Activated T-cell treated with anti-CD3 and anti-CD28 coated beads for 4 hours (primary cell): Measurements from ENCODE around the gene BTNL3.
"Not testable (repeated sequence)": the region's sequence is repeated elsewhere in the genome, so short reads cannot be mapped to it uniquely, and the experiment has no call there.

ENCODE experiments used
- DNase-seq: peaks from one replicate; pipeline ENCODE4 v3.0.0-alpha.2; 2020

Gene BTNL3, protein sequence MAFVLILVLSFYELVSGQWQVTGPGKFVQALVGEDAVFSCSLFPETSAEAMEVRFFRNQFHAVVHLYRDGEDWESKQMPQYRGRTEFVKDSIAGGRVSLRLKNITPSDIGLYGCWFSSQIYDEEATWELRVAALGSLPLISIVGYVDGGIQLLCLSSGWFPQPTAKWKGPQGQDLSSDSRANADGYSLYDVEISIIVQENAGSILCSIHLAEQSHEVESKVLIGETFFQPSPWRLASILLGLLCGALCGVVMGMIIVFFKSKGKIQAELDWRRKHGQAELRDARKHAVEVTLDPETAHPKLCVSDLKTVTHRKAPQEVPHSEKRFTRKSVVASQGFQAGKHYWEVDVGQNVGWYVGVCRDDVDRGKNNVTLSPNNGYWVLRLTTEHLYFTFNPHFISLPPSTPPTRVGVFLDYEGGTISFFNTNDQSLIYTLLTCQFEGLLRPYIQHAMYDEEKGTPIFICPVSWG

DNA sequence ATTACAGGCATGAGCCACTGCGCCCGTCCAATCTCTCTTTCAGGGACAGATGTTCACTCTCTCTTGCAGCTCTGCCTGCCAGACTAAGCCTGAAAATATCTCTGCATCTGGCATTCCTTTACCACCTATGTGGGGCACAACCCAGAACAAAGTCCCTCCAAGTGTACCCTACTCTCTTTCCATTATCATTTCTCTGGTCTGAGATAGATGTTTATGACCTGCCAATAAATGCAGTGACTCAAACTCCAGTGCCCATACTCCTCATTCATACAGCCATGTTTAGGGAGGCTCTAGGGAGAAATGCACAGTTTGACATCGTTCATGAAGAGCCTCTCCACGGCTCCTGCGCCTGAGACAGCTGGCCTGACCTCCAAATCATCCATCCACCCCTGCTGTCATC, at the start of gene BTNL3:
Gene BTNL3 (plus strand): TSS at position 255 of the 400 bp plus-strand sequence. CDS start 183 bp downstream, outside the sequence.
- DNase-seq, result no peak

DNA sequence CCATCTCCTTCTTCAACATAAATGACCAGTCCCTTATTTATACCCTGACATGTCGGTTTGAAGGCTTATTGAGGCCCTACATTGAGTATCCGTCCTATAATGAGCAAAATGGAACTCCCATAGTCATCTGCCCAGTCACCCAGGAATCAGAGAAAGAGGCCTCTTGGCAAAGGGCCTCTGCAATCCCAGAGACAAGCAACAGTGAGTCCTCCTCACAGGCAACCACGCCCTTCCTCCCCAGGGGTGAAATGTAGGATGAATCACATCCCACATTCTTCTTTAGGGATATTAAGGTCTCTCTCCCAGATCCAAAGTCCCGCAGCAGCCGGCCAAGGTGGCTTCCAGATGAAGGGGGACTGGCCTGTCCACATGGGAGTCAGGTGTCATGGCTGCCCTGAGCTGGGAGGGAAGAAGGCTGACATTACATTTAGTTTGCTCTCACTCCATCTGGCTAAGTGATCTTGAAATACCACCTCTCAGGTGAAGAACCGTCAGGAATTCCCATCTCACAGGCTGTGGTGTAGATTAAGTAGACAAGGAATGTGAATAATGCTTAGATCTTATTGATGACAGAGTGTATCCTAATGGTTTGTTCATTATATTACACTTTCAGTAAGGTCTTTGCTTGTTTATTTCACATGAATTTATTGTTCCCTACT, 38.2 kb upstream of the BTNL3 start:
- DNase-seq, result no peak

GRCh38 chr5:180959661-180960060, 29.0 kb upstream of the BTNL3 start:
- DNase-seq, result no peak

DNA sequence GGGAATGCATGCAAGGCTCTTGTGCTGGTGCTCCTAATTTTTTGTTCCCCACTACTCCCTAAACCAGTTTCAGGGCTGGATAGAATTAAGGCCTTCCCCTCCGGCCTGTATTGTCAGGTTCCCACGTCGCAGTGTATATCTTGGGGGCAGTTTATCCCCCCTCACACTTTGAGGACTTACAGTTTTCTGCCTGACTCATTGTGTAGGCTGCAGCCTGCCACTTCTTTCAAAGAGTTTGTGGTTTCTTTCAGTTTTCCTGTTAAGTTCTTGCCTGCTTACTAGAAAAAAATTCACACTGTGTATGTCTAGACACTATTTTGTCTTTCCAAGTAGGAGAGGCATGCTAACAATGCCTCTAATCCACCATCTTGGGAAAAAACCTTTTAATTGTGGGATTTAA, 28.4 kb upstream of the BTNL3 start:
- DNase-seq, result no peak

DNA sequence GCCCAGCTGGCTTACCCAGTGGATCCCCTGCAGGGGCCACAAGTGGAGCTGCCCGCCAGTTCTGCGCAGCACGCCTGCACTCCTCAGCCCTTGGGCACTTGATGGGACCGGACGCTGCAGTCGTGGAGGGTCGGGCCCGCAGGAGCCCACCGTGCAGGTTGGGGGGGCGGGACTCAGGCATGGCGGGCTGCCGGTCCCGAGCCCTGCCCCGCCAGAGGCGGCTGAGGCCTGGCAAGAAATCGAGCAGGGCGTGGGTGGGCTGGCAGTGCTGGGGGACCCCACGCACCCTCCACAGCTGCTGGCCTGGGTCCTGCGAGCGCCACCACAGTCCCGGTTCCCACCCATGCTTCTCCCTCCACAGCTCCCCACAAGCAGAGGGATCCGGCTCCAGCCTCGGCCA, 19.2 kb upstream of the BTNL3 start:
- DNase-seq, result no peak

DNA sequence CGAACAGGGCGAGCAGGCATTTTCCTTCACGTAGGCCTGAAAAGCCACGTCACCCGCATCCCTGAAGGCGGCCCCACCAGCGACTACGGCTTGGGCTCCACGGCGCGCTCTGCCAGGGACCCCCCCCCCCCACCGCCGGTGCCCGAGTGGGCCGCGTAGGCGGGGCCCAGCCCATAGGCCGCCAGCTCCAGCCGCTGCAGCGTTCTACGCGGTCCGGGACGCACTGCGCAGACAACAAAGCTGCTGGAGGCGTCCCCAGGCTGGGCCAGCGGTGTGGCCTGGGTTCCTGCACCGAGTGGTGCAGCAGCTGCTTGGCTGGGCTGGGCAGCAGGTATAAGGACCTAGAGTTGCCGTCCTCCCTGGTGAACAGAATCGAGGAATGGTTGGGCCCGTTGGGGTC, 18.3 kb upstream of the BTNL3 start:
- no peak for DNase-seq

GRCh38 chr5:180970875-180971274, 17.8 kb upstream of the BTNL3 start:
- no peak for DNase-seq

- DNase-seq, result no peak
Measured at GRCh38 chr5:180974612-180975315, 13.9 kb upstream of the BTNL3 start.

DNA sequence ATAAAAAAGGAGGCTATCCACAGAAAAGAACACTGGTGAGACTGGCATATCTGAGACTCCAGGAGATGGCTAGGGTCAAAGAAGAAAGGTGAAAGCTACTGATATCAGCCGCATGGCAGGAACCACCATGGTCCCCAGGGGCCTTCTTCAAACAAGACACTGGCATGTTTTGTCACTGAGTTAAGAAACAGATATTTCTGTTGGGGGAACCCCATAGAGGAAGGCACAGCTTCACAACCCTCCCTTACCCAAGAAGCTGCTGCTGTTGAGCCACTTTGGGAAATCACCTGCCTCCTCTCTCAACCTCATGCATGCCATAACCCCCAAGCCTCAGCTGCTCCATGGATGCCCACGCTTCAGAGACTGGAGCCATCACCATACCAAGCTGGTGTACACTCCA, 13.3 kb upstream of the BTNL3 start:
- DNase-seq, result no peak

- no peak for DNase-seq
Measured at GRCh38 chr5:180976518-180976917, 12.1 kb upstream of the BTNL3 start.

DNA sequence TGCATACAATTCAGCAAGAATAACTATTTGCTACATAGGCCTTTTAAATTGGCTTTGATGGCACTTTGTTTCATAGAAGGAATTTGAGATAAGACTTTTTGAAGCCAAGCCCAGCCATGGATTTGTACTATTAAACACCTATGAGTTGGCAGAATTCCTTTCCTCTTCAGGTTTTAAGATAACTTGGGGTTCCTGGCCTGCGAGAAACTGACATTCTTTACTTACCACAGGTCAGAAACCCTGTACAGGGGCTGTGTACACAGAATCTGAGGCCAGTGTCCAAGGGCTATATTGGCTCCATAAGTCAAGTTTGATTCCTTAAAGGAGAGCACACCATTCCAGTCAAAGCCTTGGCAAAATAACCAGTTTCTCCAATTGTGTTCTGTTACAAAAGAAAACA, 10.8 kb upstream of the BTNL3 start:
- DNase-seq, result no peak

DNA sequence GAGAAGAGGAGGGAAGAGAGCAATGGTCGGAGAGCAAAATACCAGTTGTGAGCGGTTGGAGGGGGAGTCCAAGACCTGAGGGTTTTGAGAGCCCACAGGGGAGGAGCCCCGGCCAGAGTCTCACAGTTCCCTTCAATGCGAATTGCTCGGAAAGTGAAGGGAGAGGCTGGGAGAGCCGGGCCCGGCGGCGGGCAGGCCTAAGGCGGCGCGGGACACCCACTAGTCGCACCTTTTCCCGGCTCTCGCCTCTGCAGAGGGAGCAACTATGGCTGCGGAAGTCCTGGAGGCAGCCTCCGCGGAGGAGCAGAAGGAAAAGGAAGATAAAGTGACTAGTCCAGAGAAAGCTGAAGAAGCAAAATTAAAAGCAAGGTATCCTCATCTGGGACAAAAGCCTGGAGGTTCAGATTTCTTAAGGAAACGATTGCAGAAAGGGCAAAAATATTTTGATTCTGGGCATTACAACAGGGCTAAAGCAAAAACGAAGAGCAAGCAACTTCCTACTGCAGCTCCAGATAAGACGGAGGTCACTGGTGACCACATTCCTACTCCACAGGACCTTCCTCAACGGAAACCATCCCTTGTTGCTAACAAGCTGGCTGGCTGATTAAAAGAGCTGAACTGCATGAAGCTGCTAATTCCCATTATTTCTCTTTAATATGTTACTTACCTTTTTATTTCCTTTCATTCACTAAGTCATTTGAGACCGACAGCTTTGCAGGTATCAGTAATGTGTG, 6.5 kb upstream of the BTNL3 start:
- no peak for DNase-seq

DNA sequence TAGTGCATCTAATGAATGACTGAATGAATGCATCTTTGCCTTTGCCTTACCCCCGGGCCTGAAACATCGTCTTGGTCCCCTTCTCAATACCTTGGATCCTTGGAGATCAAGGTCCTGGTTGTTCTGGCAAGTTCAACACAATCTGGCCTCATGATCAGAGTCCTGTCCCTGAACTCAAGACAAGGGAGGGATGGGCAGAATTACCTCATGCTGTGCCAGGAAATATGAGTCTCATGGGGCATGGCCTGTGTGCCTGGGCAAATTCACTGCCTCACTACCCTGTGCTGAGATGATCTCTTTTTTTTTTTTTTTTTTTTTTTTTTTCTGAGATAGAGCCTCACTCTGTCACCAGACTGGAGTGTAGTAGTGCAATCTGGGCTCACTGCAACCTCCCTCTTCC, 630 bp upstream of the BTNL3 start:
- DNase-seq, result no peak

GRCh38 chr5:180990086-180990881, 1.6 kb downstream of the BTNL3 start:
- DNase-seq, result no peak

GRCh38 chr5:180990882-180991242, 2.2 kb downstream of the BTNL3 start:
- no peak for DNase-seq

DNA sequence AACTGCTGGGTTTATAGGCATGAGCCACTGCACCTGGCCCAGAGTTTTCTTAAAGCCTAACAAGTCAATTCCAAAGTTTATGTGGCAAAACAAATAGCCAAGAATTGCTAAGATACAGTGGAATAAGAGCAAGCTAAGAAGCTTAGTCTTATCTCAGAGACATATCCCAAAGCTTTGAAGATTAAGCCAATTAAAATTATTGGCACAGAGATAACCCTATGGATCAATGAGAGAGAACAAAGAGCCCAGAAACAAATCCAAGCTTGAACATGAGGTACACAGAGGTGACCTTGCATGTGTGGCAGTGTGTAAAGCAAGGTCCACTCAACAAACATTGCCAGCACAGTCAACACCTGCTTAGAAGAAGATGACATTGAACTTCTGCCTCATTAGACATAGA, 13.3 kb downstream of the BTNL3 start:
- DNase-seq, result no peak

DNA sequence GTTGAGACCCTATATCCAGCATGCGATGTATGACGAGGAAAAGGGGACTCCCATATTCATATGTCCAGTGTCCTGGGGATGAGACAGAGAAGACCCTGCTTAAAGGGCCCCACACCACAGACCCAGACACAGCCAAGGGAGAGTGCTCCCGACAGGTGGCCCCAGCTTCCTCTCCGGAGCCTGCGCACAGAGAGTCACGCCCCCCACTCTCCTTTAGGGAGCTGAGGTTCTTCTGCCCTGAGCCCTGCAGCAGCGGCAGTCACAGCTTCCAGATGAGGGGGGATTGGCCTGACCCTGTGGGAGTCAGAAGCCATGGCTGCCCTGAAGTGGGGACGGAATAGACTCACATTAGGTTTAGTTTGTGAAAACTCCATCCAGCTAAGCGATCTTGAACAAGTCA, 17.1 kb downstream of the BTNL3 start:
- no peak for DNase-seq

DNA sequence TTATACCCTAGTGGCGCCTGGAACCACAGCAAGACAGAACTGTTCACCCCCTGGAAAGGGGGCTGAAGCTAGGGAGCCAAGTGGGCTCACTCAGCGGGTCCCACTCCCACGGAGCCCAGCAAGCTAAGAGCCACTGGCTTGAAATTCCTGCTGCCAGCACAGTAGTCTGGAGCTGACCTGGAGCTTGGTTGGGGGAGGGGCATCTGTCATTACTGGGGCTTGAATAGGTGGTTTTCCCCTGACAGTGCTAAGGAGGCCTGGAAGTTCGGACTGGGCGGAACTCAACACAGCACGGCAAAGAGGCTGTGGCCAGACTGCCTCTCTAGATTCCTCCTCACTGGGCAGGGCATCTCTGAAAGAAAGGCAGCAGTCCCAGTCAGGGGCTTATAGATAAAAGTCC, 19.5 kb downstream of the BTNL3 start:
- no peak for DNase-seq

- not testable (repeated sequence) for DNase-seq
Measured at GRCh38 chr5:181010018-181010417, 21.4 kb downstream of the BTNL3 start.

DNA sequence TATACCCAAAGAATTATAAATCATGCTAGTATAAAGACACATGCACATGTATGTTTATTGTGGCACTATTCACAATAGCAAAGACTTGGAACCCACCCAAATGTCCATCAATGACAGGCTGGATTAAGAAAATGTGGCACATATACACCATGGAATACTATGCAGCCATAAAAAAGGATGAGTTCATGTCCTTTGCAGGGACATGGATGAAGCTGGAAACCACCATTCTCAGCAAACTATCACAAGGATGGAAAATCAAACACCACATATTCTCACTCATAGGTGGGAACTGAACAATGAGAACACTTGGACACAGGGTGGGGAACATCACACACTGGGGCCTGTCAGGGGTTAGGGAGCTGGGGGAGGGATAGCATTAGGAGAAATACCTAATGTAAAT, 26.0 kb downstream of the BTNL3 start:
- DNase-seq, result not testable (repeated sequence)

DNA sequence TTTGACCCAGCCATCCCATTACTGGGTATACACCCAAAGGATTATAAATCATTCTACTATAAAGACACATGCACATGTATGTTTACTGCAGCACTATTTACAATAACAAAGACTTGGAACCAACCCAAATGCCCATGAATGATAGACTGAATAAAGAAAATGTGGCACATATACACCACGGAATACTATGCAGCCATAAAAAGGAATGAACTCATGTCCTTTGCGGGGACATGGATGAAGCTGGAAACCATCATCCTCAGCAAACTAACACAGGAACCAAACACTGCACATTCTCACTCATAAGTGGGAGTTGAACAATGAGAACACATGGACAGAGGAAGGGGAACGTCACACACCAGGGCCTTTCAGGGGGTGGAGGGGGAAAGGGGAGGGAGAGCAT, 28.8 kb downstream of the BTNL3 start:
- not testable (repeated sequence) for DNase-seq

- no peak for DNase-seq
Measured at GRCh38 chr5:181020688-181021087, 32.0 kb downstream of the BTNL3 start.
